Right renal cortex interstitium (tissue), 3 donors: ENCODE data around the gene SANBR. TPM values are rescaled to one million over a fixed set of nuclear protein-coding genes. Genes with fewer than 3 reads are reported as not detected.
"Not testable (repeated sequence)": the region's sequence is repeated elsewhere in the genome, so short reads cannot be mapped to it uniquely, and the experiment has no call there.

Source experiments
- DNase-seq, 3 donors: peaks; one replicate each; pipeline ENCODE4 v3.0.0-alpha.2; 2013; ENCODE audit warnings: low read depth in 3 of 3, low spot score in 2 of 3
- polyA plus RNA-seq, 3 donors: library from polyadenylated mRNA; unstranded; fragments of 120-200 nt; gene quantifications; one replicate each; pipeline ENCODE4 v1.2.1, GENCODE V29; 2013; ENCODE audit not compliant: insufficient read length in 3 of 3

SANBR gene
- polyA plus RNA-seq = 10 to 100 TPM in 2 of 3 donors, 1 to 10 TPM in 1; 9.8 to 13.4 (median 10.5) TPM

- DNase-seq = peak; percentile 14 to 71 (median 65)
Measured at GRCh38 chr2:61065714-61066709, at the start of gene SANBR. Gene SANBR (plus strand): TSS chr2:61065871. CDS start chr2:61070351, 4,480 bp downstream.

DNA sequence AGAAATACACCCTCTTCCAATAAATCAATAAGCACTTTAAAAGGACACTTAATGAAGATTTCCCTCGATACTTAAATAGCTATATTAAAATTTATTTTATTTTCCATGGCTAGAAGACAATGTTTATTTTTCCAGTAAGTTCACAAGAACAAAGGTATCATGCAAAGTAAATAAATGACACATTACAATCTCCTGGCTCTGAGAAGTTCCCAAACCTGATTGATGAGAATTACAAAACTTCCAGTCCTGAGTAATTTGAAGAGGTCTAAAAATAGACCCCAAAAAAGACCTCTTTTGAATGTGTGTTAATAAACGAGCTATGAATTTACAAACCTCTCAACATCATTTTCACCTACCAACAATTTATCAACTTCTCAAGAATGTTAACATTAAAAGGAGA is 49.7 kb upstream of the SANBR start:
- no peak for DNase-seq

GRCh38 chr2:61016392-61017002 is 49.2 kb upstream of the SANBR start:
- DNase-seq = no peak

- peak in 2 of 3 donors; percentile 82 to 90 for DNase-seq
Measured at GRCh38 chr2:61017003-61017555, 48.6 kb upstream of the SANBR start.

DNA sequence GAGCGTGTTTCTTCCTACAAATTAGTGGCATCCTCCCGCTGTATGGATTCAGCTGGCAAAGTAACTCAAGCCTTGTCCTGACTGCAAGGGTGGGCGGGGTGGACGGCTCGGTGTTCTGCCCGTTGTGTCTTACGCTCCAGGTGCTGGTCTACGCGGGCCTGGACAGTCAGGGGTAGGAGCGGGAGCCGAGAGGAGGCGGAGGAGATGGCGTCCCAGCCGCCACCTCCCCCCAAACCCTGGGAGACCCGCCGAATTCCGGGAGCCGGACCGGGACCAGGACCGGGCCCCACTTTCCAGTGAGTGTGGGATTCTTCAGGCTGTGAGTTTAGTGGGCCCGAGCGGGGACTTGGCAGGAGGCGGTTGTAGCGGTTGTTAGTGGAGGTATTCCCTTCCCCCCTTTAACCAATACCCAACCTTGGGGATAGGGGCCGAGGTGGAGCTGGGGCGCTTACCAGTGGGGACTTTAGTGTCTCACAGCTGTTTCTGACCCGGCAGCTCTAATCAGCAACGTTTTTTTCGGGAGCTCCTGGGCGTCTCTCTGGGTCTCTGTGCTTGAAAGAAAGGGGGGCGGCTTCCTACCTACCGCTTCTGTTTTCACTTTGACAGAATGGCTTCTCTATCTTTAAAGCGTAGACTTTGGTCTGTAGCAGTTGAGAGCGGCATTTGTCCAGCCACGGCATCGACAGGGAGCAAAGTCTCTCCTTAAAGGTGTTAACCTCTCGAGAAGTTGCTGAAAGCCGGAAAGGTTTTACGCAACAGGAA is 47.9 kb upstream of the SANBR start, which contains the start of the genes PEX13 and PUS10:
Gene PEX13 (plus strand): TSS at position 165 of the 762 bp plus-strand sequence. CDS start 40 bp downstream, at position 205.
Gene PUS10 (minus strand): TSS at position 700 of the 762 bp plus-strand sequence. CDS start 6,365 bp downstream, outside the sequence.
- DNase-seq = peak; percentile 34 to 82 (median 43)

DNA sequence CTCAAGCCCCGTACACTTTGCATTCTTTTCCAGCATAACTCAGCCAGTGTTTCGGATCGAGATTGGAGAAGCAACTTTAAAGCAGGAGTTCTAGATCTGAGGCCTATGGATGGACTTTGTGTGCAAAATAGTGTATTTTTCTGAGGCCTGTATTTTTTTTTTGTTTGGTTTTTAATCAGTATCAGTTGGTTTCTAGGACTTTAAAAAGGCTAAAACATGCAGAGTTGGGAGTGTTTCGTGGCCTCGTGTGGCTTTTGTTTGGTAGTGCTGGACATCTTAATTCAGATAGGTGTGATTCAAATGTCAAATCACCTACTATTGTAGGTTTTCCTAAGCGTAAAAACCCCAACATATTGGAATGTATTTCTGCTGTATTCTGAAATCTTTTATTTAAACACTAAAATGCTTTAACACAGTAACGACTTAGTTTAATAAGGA is 47.3 kb upstream of the SANBR start:
- peak in 1 of 3 donors; percentile 14 for DNase-seq

DNA sequence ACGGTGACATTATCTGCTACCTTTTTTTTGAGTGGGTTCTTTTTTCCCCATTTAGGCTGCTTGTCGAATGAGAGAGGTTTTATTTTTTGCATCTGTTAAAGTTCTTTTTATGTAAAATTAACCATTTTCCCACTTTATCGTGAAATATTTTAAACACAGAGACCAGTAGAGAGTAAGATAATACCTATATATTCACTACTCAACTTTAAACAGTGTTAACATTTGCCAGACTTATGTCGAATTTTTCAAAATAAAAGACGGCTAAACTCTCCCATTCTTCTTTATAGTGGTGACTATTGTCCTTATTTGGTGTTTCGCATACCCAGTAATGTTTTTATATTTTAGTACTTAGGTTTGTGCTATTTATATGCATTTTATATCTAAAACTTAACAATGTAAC is 46.9 kb upstream of the SANBR start:
- no peak for DNase-seq

DNA sequence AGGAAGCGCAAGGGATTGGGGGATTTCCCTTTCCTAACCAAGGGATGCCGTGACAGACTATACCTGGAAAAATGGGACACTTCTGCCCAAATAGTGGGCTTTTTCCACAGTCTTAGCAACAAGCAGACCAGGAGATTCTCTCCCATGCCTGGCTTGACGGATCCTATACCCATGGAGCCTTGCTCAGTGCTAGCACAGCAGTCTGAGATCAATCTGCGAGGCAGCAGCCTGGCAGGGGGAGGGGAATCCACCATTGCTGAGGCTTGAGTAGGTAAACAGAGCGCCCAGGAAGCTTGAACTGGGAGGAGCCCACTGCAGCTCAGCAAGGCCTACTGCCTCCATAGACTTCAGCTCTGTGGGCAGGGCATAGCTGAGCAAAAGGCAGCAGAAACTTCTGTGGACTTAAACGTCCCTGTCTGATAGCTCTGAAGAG is 44.4 kb upstream of the SANBR start:
- no peak for DNase-seq

- no peak for DNase-seq
Measured at GRCh38 chr2:61023670-61024069, 42.0 kb upstream of the SANBR start.

- no peak for DNase-seq
Measured at GRCh38 chr2:61029533-61029932, 36.1 kb upstream of the SANBR start.

GRCh38 chr2:61034592-61034991 is 31.1 kb upstream of the SANBR start:
- not testable (repeated sequence) for DNase-seq

GRCh38 chr2:61036643-61037042 is 29.0 kb upstream of the SANBR start:
- not testable (repeated sequence) for DNase-seq

DNA sequence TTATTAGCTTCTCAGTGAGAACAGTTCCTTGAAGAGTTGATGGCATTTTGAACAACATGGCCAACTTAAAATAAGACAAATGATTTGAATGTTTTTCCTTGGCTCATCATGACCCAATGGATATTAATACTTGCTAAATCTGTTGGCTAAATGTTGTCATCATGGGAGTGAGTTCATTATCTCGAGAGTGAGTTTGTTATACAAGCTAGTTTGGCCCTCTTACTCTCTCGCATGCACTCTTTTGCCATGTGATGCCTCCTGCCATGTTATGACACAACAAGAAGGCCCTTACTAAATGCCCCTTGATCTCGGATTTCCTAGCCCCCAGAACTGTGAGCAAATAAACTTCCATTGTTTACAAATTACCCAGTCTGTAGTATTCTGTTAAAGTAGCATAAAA is 22.9 kb upstream of the SANBR start:
- DNase-seq = no peak

GRCh38 chr2:61044636-61045035 is 21.0 kb upstream of the SANBR start:
- DNase-seq = no peak

GRCh38 chr2:61045226-61045625 is 20.4 kb upstream of the SANBR start:
- no peak for DNase-seq

DNA sequence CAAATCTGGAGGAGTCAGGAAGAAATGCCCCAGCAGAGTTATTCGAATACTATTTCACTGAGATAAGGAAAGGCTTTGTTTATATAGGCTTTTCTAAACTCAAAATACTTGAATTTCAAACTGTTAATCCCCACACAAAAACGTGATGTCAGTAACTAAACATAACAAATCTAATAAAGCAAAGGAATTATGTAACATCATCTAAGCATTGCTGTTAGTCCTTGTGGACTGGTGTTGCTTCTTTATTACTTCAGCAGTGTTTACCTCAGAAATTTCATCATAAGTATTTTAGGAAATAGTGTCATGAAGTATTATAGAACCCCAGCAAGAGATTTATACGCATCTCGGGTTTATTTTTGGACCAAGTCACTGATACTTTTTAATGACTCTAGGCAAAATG is 19.7 kb upstream of the SANBR start:
- DNase-seq = no peak

GRCh38 chr2:61055557-61055956 is 10.1 kb upstream of the SANBR start:
- DNase-seq = no peak

DNA sequence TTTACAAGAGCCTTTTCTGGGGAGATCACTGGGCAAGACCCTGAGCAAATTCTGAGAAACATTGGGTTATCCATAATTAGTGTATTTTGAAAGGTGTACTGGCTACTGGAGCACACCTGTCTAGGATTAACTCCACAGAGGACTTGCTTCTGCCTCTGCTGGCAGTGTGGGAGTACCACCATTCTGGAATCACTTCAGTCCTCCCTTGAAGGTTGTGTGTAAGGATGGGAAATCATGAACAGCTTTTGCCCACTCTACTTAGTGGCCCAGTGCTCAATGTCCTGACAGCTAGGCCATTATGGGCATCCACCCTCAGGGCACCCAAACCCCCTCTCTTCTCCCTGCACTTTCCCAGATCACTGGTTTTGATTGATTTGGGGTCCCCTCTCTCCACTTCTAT is 8.1 kb upstream of the SANBR start:
- DNase-seq = no peak

DNA sequence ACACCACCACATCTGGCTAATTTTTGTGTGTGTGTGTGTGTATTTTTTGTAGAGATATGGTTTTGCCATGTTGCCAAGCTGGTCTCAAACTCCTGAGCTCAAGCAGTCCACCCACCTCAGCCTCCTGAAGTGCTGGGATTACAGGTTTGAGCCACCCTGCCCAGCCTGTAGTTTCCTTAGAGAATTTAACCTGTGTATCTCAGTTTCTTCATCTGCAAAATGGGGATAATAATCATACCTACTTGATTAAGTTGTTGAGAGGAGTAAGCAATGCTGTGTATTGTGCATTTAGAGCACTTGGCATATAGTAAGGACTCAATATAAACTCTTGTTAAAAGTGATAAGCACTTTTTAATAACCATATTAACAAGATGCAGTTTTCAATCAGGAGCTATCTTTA is 6.3 kb upstream of the SANBR start:
- no peak for DNase-seq

- DNase-seq = no peak
Measured at GRCh38 chr2:61074100-61074499, 8.4 kb downstream of the SANBR start.
